Mucosa of stomach (tissue), 1 donor: Measurements from ENCODE around the gene KCTD5.

Experiments
- H3K27me3 ChIP-seq: one replicate; pipeline ENCODE4 v1.7.0; 2013; ENCODE audit warnings: mild to moderate bottlenecking, low read length; ENCODE audit not compliant: control insufficient read depth, insufficient read depth
- H3K36me3 ChIP-seq: one replicate; pipeline ENCODE4 v1.7.0; 2013; ENCODE audit warnings: low read length; ENCODE audit not compliant: control insufficient read depth, insufficient read depth
- H3K4me1 ChIP-seq: one replicate; pipeline ENCODE4 v1.7.0; 2013; ENCODE audit warnings: mild to moderate bottlenecking, low read length; ENCODE audit not compliant: control insufficient read depth, insufficient read depth
- H3K4me3 ChIP-seq: one replicate; pipeline ENCODE4 v1.7.0; 2013; ENCODE audit warnings: low read length
- H3K9ac ChIP-seq: one replicate; pipeline ENCODE4 v1.7.0; 2013; ENCODE audit warnings: mild to moderate bottlenecking, low read length, moderate library complexity
- H3K9me3 ChIP-seq: one replicate; pipeline ENCODE4 v1.7.0; 2013; ENCODE audit warnings: mild to moderate bottlenecking, low read length, moderate library complexity; ENCODE audit not compliant: control insufficient read depth
- donor health status: Pancreatic carcinoma.

Gene KCTD5

GRCh38 chr16:2702438-2702825, 20.1 kb downstream of the KCTD5 start:
- H3K9ac ChIP-seq = no peak overlapping the region

GRCh38 chr16:2702871-2703745, 20.8 kb downstream of the KCTD5 start:
- peaks cover 16% of the 10 kb centered on the region for H3K36me3 ChIP-seq
- no peaks in the 10 kb centered on the region for H3K9me3 ChIP-seq
- H3K27me3 ChIP-seq = no peaks in the 10 kb centered on the region
- H3K4me1 ChIP-seq = no peaks in the 10 kb centered on the region
- H3K9ac ChIP-seq = no peak overlapping the region
- no peak overlapping the region for H3K4me3 ChIP-seq

More at GRCh38 chr16:2702438-2702825, 20.1 kb downstream of the KCTD5 start:
- no peak overlapping the region for H3K4me3 ChIP-seq
- peaks cover 16% of the 10 kb centered on the region for H3K36me3 ChIP-seq
- H3K9me3 ChIP-seq = no peaks in the 10 kb centered on the region
- H3K27me3 ChIP-seq = no peaks in the 10 kb centered on the region
- no peaks in the 10 kb centered on the region for H3K4me1 ChIP-seq

GRCh38 chr16:2704166-2704982, 22.1 kb downstream of the KCTD5 start:
- no peaks in the 10 kb centered on the region for H3K9me3 ChIP-seq
- no peaks in the 10 kb centered on the region for H3K27me3 ChIP-seq
- no peak overlapping the region for H3K4me3 ChIP-seq
- peaks cover 16% of the 10 kb centered on the region for H3K36me3 ChIP-seq
- H3K9ac ChIP-seq = no peak overlapping the region
- H3K4me1 ChIP-seq = no peaks in the 10 kb centered on the region

- H3K9me3 ChIP-seq = no peaks in the 10 kb centered on the region
- H3K4me3 ChIP-seq = no peak overlapping the region
- H3K4me1 ChIP-seq = no peaks in the 10 kb centered on the region
- no peaks in the 10 kb centered on the region for H3K27me3 ChIP-seq
- H3K36me3 ChIP-seq = peaks cover 16% of the 10 kb centered on the region
- H3K9ac ChIP-seq = no peak overlapping the region
Measured at GRCh38 chr16:2704983-2705275, 22.6 kb downstream of the KCTD5 start.

- no peak overlapping the region for H3K9ac ChIP-seq
- H3K9me3 ChIP-seq = no peaks in the 10 kb centered on the region
- no peak overlapping the region for H3K4me3 ChIP-seq
- H3K27me3 ChIP-seq = no peaks in the 10 kb centered on the region
- peaks cover 16% of the 10 kb centered on the region for H3K36me3 ChIP-seq
- no peaks in the 10 kb centered on the region for H3K4me1 ChIP-seq
Measured at GRCh38 chr16:2705351-2705750, 23.0 kb downstream of the KCTD5 start.

GRCh38 chr16:2706085-2706484, 23.8 kb downstream of the KCTD5 start:
- no peaks in the 10 kb centered on the region for H3K9me3 ChIP-seq
- H3K4me1 ChIP-seq = no peaks in the 10 kb centered on the region
- no peak overlapping the region for H3K9ac ChIP-seq
- no peak overlapping the region for H3K4me3 ChIP-seq
- H3K27me3 ChIP-seq = no peaks in the 10 kb centered on the region
- peaks cover 8% of the 10 kb centered on the region for H3K36me3 ChIP-seq

- Histone ChIP-seq H3K9ac (no peak overlapping the region), H3K9me3 (no peaks in the 10 kb centered on the region), H3K36me3 (peaks cover 8% of the 10 kb centered on the region), H3K4me1 (no peaks in the 10 kb centered on the region), H3K27me3 (no peaks in the 10 kb centered on the region), H3K4me3 (no peak overlapping the region)
Measured at GRCh38 chr16:2706611-2707311, 24.4 kb downstream of the KCTD5 start.

- H3K9me3 ChIP-seq = no peaks in the 10 kb centered on the region
- H3K4me3 ChIP-seq = no peak overlapping the region
- H3K9ac ChIP-seq = no peak overlapping the region
- no peaks in the 10 kb centered on the region for H3K27me3 ChIP-seq
- H3K36me3 ChIP-seq = peaks cover under 1% of the 10 kb centered on the region
- no peaks in the 10 kb centered on the region for H3K4me1 ChIP-seq
Measured at GRCh38 chr16:2707368-2708289, 25.3 kb downstream of the KCTD5 start.

GRCh38 chr16:2708290-2708639, 25.9 kb downstream of the KCTD5 start:
- Histone ChIP-seq H3K36me3 (no peaks in the 10 kb centered on the region), H3K4me3 (no peak overlapping the region), H3K9me3 (no peaks in the 10 kb centered on the region), H3K27me3 (no peaks in the 10 kb centered on the region), H3K4me1 (no peaks in the 10 kb centered on the region), H3K9ac (no peak overlapping the region)

GRCh38 chr16:2708955-2709587, 26.7 kb downstream of the KCTD5 start:
- H3K9me3 ChIP-seq = no peaks in the 10 kb centered on the region
- no peaks in the 10 kb centered on the region for H3K27me3 ChIP-seq
- H3K36me3 ChIP-seq = no peaks in the 10 kb centered on the region
- no peak overlapping the region for H3K4me3 ChIP-seq
- H3K9ac ChIP-seq = no peak overlapping the region
- no peaks in the 10 kb centered on the region for H3K4me1 ChIP-seq

- Histone ChIP-seq H3K9me3 (no peaks in the 10 kb centered on the region), H3K4me1 (no peaks in the 10 kb centered on the region), H3K9ac (no peak overlapping the region), H3K4me3 (no peak overlapping the region), H3K36me3 (no peaks in the 10 kb centered on the region), H3K27me3 (no peaks in the 10 kb centered on the region)
Measured at GRCh38 chr16:2709588-2709984, 27.3 kb downstream of the KCTD5 start.
